NCI-H69 (cell line): ENCODE measurements around the gene ABHD17A.
"Not testable (repeated sequence)": the region's sequence is repeated elsewhere in the genome, so short reads cannot be mapped to it uniquely, and the experiment has no call there.

Experiments used
- DNase-seq: peaks from one replicate; lab custom pipeline; 2025; lab: John Stamatoyannopoulos, UW

Gene ABHD17A

DNA sequence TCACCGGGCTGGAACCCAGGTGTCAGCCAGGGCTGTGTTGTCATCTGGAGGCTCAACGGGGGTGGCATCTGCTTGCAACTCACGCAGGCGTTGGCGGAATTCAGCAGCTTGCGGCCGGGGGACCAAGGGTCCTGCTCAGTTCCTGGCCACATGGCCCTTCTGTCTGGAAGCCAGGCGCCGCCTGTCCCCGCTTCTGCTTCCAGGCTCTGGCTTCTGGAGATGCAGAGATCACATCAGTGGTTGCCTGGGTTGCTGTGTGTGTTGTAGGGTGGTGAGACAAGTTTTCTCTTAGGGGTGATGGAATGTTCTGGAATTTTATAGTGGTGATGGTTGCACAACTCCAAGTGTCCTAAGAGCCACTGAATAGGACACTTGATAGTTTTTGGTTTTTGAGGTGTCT is 24.9 kb upstream of the ABHD17A start:
- no peak for DNase-seq

DNA sequence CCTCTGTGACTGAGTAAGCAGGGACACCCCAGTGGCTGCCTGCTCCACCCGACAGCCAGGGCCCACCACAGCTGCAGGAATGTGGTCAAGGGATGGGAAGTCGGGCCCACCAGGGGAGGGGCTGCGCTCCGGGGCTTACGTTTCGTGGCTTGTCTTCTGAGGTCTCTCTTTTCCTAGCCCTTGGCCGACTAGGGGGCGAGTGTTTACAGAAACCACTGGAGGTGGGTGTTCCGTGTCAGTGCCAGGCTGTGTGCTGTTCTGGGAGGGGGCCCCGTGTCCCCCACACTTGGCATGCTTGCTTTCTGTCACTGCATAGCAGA is 24.4 kb upstream of the ABHD17A start:
- no peak for DNase-seq

DNA sequence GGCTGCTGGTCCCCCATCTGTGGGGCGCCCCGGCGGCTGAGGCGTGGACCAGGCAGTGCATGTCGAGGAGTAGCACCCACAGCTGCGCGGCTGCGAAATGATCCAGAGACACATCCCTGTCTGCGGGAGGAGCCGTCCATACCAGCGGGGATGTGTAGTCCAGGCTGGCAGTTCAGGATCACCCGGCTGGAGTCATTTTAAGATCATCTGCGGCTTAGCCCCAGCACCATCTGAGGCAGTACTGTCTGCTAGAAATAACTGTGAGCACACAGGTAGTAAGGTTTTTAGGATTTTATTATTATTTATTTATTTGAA is 23.0 kb upstream of the ABHD17A start:
- no peak for DNase-seq

GRCh38 chr19:1907563-1908363 is 22.5 kb upstream of the ABHD17A start:
- DNase-seq = no peak

DNA sequence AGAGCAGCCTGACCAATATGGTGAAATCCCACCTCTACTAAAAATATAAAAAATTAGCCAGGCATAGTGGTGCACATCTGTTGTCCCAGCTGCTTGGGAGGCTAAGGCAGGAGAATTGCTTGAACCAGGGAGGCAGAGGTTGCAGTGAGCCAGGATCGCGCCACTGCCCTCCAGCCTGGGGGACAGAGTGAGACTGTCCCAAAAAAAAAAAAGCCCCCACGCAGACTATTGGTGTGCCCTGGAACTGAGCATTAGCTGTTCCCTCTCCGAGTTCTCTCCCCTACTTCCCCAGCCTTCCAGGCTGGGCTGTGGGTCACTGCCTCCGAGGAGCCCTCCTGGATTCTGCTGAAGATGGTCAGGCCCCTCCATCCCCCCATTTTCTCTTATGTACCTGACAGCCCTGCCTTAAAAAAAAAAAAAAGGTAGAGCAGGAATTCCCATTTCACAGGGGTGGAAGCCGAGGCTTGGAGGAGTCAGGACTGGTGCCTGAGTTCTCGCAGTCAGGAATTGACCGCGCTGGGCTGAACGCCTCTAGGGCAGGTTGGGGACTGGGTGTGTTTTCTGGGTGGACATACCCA is 21.8 kb upstream of the ABHD17A start:
- no peak for DNase-seq

- DNase-seq = no peak
These were observed 20.6 kb upstream of the ABHD17A start for GRCh38 chr19:1905863-1906375.

DNA sequence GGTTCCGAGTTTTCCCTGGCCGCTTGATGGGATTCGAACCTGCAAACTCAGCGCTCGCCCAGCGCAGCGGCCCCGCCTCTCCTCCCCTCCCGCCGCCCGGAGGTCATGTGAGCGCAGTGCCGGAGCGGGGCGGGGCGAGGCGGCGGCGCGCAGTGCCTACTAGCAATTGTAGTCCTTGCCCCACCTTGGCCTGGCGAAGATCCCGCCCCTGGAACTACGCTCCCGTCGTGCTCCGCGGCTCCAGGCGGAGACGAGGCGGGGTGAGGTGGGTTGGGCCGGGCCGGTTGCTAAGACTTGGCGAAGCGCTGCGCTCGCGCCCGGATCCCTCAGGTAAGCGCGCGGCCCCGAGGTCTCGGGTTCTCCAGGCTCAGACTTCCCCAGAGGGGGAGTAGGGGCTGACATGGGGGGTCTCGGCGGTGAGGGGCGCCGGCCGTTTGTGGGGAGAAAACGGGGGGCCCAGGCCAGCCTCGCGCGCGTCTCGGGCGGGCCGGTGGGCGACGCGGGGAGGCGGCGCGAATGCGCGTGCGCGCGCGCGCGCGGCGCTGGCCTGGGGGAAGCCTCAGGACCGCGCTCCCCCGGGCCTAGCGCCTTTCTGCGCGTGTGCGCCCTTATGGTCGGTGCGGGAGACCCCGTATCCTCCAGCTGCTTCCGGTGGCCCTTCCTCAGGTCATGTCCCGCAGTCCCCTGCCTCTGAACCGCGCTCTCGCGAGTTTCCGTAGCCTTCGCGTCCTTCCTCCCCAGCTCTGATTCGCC is 20.0 kb upstream of the ABHD17A start, which contains the start of the genes ADAT3 and SCAMP4:
ADAT3 (plus strand) TSS at position 290 of the 753 bp plus-strand sequence. CDS start 6,649 bp downstream, outside the sequence.
SCAMP4 (plus strand) TSS at position 290 of the 753 bp plus-strand sequence. CDS start 9,621 bp downstream, outside the sequence.
- DNase-seq = peak; percentile 99

- DNase-seq = no peak
These were observed 19.5 kb upstream of the ABHD17A start for GRCh38 chr19:1904860-1905109.

DNA sequence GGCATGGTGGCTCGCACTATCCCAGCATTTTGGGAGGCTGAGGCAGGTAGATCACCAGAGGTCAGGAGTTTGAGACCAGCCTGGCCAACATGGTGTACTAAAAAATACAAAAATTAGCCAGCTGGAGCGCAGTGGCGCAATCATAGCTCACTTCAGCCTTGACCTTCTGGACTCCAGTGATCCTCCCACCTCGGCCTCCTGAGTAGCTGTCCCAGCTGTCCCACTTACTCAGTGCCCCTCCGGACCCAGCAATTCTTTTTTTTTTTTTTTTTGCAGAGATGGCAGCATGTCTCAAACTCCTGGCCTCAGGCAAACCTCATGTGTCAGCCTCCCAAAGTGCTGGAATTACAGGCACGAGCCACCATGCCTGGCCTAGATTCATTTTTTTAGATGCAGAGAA is 17.6 kb upstream of the ABHD17A start:
- no peak for DNase-seq

DNA sequence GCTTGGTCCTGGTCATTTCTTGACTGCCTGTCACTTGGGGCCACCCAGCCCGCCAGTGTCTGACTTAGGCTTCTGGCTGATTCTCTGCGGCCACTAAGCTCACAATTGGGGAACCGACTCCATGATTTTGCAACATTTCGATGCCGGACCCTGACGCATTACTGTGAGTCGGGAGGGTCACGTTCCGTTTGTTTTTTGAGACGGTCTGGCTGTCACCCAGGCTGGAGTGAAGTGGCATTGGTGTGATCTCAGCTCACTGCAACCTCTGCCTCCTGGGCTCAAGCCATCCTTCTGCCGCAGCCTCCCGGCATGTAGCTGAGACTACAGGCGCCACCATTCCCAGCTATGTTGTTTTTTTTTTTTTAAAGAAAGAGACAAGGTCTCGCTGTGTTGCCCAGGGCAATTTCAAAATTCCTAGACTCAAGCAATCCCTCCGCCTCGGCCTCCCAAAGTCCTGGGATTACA is 16.7 kb upstream of the ABHD17A start:
- DNase-seq = no peak

DNA sequence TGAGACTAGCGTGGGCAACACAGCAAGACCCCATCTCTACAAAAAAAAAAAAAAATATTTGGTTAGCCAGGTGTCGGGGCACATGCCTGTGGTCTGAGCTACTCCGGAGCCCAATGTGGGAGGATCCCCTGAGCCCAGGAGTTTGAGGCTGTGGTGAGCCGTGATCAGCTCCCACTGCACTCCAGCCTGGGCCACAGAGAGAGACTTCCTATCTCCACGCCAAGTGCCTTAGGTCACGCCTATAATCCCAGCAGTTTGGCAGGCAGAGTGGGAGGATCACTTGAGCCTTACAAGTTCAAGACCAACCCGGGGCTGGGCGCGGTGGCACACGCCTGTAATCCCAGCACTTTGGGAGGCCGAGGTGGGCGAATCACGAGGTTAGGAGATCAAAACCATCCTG is 11.2 kb upstream of the ABHD17A start:
- DNase-seq = no peak

- no peak for DNase-seq
These were observed 8.5 kb upstream of the ABHD17A start for GRCh38 chr19:1893791-1894190.

- no peak for DNase-seq
These were observed 4.6 kb upstream of the ABHD17A start for GRCh38 chr19:1889907-1890306.

DNA sequence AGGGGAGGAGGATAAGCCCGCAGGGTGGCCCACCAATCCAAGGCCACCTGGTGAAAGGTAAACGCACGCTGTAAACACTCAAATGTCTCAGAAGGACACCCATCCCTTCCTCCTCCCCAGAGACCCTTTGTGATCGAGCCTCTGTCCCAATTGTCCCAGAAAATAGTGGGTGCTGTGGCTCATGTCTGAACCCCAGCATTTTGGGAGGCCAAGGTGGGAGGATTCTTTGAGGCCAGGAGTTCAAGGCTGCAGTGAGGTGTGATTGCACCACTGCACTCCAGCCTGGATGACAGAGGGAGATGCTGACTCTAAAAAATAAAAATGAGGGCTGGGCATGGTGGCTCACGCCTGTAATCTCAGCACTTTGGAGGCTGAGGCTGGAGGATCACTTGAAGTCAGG is 3.1 kb upstream of the ABHD17A start:
- DNase-seq = no peak

GRCh38 chr19:1886360-1886759 is 1.1 kb upstream of the ABHD17A start:
- DNase-seq = not testable (repeated sequence)

GRCh38 chr19:1884719-1885334 is 469 bp downstream of the ABHD17A start:
- peak; percentile 32 for DNase-seq

GRCh38 chr19:1884291-1884718 is 991 bp downstream of the ABHD17A start:
- no peak for DNase-seq

GRCh38 chr19:1883784-1884183 is 1.5 kb downstream of the ABHD17A start:
- no peak for DNase-seq

GRCh38 chr19:1882786-1883692 is 2.3 kb downstream of the ABHD17A start:
- DNase-seq = no peak

- no peak for DNase-seq
These were observed 3.1 kb downstream of the ABHD17A start for GRCh38 chr19:1882089-1882785.
